NCI-H128 (cell line): ENCODE data around the gene PLCB1.
"Not testable (repeated sequence)": the region's sequence is repeated elsewhere in the genome, so short reads cannot be mapped to it uniquely, and the experiment has no call there.

Source experiments
- DNase-seq: peaks from one replicate; lab custom pipeline; 2025; ENCODE audit not compliant: unreplicated experiment; lab: John Stamatoyannopoulos, UW

The PLCB1 gene

DNA sequence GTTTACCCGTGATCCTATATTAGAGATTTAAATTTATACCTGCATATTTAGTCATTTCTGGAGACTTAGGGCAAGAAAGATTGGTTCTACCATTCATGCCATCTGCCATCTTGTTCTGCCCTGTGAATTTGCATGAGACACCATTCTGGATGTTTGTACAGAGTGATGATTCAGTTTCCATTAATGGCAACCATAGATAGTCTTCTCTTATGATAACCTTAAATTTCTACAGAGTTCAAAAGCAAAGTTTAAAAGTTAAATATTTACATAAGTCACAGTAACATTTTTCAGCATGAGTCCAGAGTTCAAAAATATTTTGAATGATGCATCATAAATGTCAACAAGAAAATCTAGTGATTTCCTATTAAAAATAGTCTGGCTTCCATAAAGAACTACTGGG, 23.2 kb downstream of the PLCB1 start:
- no peak for DNase-seq

- no peak for DNase-seq
Observed at GRCh38 chr20:8155812-8156211, 23.7 kb downstream of the PLCB1 start.

- no peak for DNase-seq
Observed at GRCh38 chr20:8156235-8157079, 24.4 kb downstream of the PLCB1 start.

- not testable (repeated sequence) for DNase-seq
Observed at GRCh38 chr20:8159217-8159616, 27.2 kb downstream of the PLCB1 start.

DNA sequence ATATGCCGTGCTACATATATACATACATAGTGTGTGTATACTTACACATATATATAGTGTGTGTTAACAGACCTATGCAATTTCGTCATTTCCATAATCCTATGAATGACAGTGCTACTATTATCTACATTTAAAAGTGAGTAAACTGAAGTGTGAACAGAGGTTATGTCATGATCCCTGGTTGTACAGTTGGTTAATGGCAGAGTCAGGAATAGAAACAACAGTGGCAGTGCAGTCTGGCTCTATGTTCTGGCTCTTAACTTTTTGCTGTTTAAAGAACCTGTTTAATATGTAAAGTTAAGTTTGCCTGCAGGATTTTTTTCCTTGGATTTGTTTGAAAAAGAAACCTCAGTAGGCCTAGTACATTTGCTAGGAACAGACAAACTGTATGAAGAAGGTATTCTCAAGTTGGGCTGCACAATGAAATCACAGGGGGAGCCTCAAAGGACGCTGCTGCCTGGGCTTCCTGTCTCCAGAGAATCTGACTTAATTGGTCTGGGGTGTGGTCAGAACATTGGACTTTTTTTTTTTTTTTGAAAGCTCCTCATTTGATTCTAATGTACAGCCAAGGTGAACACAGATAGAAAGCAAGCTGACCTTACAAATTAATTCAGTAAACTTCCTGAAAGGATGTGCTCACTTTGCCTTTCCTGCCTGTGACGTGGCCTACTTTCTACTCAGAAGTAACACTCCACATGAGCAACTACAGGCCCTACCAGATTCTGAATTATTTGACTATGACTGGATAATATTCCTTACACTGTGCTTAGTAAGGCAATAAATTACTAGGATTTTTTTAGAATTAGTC, 29.4 kb downstream of the PLCB1 start:
- no peak for DNase-seq

DNA sequence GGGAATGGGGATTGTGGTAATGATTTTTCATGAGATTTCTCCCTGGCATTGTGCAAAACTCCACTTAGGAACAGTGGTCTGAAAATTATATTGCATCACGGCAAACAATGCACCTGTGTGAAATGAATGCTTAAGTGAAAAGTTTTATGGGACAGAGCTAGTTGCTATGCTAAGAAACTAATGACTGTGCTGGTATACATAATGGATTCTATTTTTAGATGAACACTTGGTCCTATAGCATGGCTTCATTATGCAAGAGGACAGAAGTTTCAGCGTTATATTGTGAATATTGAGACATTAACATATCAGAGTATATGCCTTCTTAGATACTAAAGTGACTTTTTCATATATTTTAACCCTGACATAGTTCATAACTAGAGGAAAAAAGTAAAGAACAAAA, 30.5 kb downstream of the PLCB1 start:
- no peak for DNase-seq

GRCh38 chr20:8163543-8163942, 31.5 kb downstream of the PLCB1 start:
- no peak for DNase-seq

GRCh38 chr20:8166730-8167129, 34.7 kb downstream of the PLCB1 start:
- no peak for DNase-seq

DNA sequence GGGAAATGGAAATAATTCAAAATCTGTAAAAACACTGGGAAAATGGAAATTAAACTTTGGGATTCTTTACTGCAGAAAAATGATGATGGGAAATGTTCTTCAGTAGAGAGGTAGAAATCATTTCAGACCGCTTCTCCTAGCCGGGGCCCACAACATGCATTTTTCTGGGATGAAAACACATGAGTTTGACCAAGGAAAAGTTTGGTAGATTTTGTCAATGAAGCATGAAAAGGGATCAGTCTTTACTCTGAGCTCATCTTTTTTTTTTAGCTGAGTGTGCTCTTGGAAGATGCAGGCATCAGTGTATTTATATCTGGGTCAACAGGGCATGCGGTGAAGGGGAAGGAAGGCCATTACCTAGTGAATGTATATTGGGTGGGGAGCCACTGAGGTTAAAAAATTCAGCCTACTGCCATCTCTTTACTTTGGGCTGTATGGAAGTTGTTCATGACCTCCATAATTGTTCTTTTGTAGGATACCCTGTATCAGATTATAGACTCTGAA, 36.8 kb downstream of the PLCB1 start:
- DNase-seq: no peak

GRCh38 chr20:8170921-8171320, 38.9 kb downstream of the PLCB1 start:
- no peak for DNase-seq

DNA sequence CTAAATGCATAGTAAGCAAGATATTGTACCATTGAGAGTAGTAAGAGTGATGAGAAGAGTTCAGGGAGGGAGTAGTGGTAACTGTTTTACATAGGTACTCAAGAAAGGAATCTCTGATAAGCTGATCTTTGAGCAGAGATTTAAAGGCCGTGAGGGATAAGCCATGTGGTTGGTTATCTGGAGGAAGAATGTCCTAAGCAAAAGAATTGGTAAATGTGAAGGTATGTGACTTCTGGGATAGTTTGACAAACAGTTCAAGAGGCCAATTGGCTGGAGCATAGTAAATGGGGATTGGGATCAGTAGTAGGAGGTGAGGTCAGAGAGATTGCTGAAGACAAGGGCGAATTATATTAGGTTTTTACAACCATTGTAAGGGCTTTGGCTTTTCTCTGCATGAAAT, 40.1 kb downstream of the PLCB1 start:
- no peak for DNase-seq

DNA sequence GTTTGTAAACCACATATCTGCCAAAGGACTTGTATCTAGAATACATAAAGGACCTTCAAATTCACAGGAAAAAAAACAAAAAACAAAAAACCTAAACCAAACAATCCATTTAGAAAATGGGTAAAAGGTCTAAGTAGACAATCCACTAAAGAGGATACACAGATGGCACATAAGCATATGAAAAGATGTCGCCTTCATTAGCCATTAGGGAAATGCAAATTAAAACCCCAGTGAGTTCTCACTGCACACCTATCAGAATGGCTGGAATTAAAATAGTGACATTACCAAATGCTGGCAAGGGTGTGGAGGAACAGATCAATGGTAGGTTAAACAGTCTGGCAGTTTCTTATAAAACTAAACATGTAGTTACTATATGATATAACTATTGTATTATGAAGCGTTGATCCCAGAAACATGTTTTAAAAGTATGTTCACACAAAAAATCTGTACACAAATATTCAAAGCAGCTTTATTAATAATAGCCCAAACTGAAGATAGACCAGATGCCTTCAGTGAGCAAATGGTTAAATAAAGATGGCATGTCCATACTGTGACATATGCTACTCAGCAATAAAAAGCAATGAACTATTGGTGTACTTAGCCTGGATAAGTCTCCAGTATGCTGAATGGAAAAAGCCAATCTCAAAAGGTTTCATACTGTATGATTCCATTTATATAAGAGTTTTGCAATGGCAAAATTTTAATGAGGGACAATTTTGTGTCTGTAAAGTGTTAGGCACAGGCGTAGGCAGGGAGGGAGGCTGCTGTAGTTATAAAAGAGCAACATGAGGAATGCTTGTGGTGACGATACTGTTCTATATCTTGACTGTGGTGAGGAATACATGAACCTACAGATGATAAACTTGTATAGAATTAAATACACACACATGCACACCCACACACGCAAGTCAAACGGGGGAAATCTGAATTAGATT, 43.9 kb downstream of the PLCB1 start:
- no peak for DNase-seq

- no peak for DNase-seq
Observed at GRCh38 chr20:8183526-8183925, 51.5 kb downstream of the PLCB1 start.

DNA sequence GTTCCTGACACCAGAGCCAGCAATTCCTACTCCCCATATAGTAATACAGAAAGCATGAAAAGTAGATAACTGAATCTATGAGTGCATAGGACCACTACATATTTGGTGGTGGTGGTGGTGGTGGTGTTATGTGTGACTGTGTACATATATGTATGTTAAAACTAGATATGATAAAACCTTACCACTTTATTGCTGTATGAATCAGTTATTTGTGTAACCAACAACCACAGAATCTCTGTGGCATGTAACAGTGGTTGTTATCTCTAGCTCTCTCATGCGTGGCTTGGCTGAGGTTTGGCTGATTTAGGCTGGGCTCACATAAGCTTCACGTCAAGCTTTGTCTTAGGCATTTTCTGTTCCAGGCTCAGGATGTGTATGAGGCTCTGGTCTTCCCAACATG, 55.7 kb downstream of the PLCB1 start:
- DNase-seq: no peak

DNA sequence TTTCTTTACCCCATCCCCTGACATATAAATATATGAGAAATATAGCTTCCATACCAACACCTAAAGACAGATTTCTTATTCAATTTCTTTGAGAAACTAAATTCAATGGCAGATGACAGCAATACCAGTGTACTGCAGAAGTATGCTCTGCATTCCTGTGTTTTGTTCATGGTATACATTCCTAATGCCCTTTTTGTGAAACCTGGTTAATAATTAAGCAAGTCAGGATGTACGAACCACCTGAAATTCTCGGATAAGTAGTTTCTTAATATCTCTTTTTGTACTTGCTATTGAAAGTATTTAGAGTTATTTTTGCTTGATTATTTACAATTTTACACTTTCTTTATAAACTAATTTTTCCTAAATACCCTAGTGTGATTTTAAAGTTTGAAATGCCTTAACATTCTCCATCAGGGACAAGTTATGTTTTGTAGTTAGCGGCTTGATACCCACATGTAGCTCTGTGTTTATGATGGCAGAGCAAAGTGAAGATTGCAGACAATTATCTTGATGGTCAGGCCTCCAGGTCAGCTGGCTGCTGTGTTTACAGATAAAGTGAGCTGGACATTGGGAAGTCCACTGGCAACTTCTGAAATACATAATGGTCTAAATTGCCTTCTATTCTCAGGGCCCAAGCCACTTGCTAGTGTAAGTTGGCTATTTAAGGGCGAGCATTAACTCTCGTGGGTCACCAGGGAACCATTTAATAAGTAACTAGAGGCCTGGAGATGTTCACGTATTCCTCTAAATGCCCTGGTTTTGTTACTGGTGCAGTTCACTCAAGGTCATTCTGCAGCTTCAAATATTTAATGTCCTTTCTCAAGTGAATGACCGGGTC, 58.2 kb downstream of the PLCB1 start:
- DNase-seq: no peak

DNA sequence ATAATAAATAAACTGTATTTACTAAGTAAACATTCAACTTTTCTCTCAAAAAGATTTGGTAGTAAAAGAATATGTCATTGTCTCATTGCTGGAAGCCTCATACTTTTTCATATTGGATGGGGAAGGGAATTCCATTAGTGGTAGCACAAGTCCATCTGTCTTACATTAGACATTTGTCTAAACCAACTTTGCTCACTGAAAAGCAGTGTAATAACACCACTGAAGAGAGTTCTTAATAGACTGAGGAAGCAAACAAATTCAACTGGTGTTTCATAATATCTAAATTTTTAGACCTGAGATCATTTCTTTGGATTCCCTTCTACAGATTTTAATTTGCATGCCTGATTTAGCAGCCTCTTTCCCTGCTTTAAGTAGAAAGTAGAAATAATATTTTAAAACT, 62.7 kb downstream of the PLCB1 start:
- no peak for DNase-seq

GRCh38 chr20:8196096-8196495, 64.0 kb downstream of the PLCB1 start:
- DNase-seq: no peak

- DNase-seq: no peak
Observed at GRCh38 chr20:8200220-8200619, 68.2 kb downstream of the PLCB1 start.

DNA sequence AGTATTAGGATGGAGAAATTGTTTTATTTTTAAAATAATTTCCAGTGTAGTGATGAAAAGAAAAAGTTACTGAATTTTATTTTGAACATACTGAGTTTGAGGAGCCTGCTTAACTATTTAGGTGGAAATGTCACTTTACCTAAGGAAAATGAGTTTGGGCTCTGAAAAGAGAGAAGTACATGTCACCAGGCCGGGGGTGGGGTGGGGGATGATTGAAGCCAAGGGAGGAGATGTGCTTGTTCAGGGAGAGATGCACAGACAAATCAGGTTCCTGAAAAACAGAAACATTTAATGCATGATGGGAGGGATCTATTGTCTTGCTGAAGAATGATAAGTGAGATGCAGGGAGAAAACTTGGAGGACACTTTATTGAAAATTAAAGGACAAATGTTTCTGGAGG, 71.3 kb downstream of the PLCB1 start:
- no peak for DNase-seq

GRCh38 chr20:8205996-8206395, 73.9 kb downstream of the PLCB1 start:
- DNase-seq: no peak
